Right renal pelvis (tissue), 4 donors: ENCODE data around the gene TSPAN1. TPM values are rescaled to one million over a fixed set of nuclear protein-coding genes. Genes with fewer than 3 reads are reported as not detected.

ENCODE experiments used
- DNase-seq, 4 donors: peaks; one replicate each; pipeline ENCODE4 v3.0.0-alpha.2; 2013; ENCODE audit warnings: low read depth in 4 of 4, low spot score in 3 of 4, missing footprints in 1 of 4
- polyA plus RNA-seq, 4 donors: library from polyadenylated mRNA; unstranded; fragments of 120-200 nt; gene quantifications; one replicate each; pipeline ENCODE4 v1.2.1, GENCODE V29; 2013; ENCODE audit not compliant: insufficient read length in 4 of 4

TSPAN1 gene
- polyA plus RNA-seq, 4 donors: 66.9 to 88.0 (median 82.3) TPM

DNA sequence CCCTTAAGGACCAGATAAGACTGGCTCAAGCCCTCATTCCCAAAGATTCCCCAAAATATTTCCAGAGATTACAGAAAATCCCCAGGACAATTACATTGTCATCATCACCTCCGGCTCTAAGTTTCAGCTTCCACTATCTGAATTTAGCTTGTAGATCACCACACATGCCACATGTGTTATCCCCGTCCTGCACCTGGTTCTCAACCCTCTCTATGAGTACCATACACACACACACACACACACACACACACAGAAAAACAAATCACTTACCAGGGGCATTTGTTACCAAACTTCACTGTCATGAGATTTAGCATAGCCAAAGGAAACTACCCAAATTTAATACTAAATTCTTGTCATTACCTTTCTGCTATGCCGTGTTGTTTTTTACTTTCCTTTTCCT is 15.4 kb upstream of the TSPAN1 start:
- no peak for DNase-seq

DNA sequence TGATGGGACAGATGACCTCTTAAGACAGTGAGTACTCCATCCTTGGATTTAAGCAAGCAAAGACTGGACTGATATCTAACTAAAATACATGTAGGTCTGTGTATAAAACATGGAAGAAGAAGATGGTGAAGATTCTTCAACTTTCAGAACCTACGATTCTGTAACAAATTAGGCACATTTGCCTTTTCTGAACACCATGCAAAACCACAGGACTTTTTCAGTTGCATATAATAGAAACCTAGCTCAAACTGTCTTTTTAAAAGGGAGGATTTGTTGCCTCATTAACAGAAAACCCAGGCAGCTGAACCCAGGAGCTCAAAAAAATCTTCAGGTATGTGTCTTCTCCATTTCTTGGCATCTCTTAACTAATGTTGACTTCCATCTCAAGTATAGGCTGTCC is 14.7 kb upstream of the TSPAN1 start:
- no peak for DNase-seq

DNA sequence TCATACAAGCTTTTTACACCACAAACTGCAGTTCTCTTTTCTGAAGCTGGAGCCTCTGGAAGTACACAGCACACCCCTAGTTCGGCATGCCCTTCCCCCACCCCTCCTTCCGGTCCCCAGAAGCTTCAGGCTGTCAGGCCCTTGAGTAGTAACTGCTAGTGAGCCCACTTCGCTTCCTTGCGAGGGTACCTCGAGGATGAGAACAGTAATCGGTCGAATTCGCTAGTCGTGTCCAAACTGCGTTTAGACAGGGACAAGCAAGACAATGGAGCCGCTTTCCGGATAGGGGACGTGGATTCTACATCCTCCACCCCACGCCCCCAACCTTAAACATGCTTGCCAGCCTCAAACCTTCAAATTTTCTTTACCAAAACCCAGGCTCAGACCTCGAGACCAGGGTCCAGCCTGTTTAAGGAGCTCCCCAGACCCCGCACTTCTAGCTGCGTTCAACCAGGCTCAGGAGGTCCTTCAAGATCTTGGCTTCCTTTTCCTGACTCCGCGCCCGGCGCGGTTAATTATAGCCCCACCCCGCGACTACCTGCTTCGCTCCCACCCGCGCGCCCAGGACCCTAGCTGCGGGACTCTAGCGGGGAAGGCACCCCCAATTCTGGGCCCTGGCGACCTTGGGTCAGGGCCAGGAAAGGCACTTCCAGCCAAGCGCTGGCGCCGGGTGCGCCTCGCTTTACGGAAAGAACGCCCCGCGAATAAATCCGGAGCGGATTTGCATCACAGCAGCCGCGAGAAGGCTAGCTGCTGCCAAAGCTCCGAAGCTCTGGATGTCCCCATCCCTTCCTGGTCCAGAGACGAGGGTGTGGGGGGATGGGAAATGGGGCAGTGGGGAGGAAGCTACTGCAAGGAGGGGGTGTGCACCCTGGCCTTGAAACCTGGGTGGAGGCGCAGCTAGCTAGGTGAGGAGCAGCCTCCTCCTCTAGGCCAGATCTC is 8.1 kb upstream of the TSPAN1 start:
- DNase-seq: no peak

DNA sequence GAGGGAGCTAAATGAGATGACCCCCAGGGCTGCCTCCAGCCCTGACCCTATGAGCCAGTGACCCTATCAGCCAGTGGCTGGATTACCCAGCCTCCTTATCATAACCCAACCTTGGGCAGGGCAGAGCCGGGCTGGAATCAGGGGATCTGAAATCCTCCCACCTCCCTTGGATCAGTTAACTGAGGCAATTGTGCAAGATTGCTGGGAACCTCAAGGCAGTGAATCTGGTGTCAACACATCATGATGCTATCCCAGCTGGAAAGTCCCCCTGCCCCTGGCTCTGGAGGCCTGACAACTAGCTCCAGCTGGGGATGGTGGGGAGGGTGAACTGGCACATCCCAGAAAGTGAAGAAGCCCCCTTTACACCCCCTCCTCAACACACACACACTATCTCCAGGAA is 6.4 kb upstream of the TSPAN1 start:
- DNase-seq: no peak

DNA sequence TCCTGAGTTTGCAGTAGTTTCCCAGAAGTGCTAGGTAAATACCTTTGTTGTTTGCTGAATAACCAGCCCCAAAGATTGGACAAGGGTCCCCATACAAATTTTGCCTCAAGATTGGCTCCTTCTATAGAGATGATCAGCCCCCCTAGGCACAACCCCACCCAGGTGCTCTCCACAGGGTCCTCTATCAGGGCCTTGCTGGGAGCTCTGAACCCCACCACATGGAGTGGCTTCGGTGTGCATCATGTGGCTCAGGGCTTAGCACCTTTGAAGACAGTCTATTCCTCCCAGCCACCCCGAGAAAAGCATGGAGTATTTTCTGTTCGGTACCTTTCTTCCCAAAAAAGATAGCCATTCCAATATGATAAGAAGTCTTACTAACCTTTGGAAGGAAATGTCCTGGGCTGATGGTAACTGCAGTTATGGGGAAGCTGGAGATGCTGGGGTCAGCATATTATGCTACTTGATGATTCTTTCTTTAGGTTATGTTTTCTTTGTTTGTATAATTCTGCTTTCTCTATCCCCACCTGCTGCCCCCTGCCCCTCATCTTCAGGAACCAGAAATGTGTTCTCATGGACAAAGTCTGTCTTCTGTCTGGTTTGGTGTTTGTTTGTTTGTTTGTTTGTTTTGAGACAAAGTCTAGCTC is 5.0 kb upstream of the TSPAN1 start:
- DNase-seq: no peak

DNA sequence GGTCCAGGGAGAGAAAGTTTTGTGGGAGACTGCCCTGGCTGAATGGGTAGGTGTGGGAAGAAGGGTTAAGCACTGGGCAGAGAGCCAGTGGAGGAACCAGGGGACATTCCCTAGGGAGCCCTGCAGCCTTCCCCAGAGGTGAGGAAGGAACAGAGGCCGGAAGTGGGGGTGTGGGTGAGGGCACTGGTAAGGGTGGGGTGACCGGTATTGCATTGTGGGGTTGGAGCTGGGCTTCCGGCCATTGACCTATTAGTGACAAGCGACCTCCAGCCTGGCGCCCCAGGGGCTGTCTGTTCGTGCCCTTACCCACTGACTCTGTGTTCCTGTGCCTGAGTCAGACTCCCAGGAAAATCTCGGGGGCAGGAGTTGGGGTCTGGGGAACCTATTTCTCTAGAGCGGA is 3.5 kb upstream of the TSPAN1 start:
- no peak for DNase-seq

DNA sequence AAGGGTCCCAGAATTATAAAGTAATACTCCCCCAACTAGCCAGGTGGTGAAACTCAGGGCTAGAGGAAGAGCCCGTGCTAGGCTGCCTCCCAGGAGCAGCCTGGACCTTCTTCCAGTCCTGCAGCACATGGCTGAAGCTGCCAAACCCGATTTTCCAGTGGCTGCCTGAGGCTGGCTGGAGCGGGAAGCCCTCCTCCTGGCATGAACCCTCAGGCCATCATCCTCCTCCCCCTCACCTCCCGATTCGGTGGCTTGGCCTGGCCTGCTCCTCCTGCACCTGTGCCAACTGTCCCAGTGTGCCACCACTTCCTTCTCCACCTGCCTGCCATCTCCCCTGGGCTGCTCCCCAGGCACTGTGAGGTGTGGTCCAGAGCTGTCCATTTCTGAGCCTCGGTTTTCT is 3.0 kb upstream of the TSPAN1 start:
- DNase-seq: no peak

DNA sequence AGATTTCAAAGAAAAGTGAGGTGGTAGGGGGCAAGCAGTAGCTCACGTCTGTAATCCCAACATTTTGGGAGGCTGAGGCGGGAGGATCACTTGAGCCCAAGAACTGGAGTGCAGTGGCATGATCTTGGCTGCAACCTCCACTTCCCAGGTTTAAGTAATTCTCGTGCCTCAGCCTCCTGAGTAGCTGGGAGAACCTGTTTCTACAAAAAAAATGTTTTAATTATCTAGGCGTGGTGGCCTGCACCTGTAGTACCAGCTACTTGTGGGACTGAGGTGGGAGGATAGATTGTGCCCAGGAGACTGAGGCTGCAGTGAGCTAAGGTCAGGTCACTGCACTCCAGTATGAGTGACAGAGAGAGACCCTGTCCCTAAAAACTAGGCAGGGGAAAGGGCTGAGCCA is 2.6 kb upstream of the TSPAN1 start:
- no peak for DNase-seq

DNA sequence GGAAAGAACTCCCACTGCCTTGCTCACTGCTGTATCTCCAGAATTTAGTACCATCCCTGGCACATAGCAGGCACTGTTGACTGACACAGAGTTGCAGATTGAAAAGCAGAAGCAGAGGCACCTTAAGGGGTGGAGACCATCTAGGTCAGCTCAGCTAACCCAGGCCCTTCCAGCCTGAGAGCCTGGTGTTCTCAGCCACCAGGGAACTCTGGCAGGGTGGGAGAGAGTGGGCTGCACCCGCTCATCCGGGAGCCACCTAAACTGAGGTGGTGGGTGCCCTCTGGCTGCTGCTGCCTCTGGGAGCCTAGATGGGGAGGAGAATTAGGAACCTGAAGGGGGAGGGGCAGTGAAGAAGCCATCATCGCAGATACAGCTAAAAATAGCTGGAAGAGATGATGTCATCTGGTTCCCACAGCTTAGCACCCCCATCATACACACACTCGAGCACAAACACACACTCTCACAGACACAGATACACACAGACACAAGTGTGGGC is 1.5 kb upstream of the TSPAN1 start:
- no peak for DNase-seq

DNA sequence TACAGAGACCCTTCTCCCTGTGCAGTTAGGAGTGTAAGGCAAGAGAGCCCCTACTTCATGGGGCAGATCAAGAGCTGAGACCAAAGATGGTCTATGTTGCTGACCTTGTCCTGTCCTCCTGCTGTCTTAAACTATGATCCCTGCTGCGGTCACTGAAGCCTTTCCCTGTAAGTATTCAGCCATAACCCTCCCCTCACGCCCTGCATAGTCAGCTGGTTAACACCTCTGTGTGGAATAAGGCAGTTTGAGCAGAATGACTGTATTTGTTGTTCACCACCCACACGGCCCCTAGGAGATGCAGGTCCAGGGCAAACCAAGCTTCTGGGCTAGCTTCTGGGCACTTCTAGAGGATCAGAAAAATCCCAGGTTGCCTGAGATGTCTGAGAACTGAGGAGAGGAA is 356 bp downstream of the TSPAN1 start:
- no peak for DNase-seq

DNA sequence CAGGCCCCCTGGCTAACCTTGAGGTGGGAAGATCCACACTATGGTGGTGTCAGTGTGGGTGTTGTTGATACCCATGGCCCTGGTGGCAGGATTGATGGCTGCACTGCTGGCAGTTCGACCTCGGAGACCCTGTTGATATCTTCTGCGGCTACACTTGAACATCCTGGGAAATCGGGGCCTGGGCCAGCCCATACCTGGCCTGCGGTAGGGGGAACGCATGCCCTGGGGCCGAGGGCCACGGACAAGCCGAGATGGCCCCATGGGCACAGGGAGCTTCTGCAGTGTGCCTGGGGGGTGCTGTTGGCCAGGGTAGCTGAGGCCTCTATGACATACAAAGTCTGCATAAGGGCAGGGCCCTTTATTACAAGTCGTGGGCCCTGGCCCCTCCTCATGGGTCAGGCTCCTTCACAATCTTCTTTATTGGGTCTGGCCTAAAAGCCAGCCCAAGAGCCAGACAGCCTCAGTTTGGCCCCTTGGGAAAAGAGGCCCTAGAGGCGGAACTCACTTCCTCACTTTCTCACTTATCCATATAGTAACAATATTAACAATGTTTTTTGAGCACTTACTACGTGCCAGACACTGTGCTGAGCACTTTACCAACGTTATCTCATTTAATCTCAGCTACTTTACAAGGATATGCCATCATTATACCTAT is 1.5 kb downstream of the TSPAN1 start, which contains the start of gene P3R3URF:
TSS of gene P3R3URF (minus strand) at position 278 of the 655 bp plus-strand sequence. CDS start at position 261, 17 bp downstream.
- no peak for DNase-seq

DNA sequence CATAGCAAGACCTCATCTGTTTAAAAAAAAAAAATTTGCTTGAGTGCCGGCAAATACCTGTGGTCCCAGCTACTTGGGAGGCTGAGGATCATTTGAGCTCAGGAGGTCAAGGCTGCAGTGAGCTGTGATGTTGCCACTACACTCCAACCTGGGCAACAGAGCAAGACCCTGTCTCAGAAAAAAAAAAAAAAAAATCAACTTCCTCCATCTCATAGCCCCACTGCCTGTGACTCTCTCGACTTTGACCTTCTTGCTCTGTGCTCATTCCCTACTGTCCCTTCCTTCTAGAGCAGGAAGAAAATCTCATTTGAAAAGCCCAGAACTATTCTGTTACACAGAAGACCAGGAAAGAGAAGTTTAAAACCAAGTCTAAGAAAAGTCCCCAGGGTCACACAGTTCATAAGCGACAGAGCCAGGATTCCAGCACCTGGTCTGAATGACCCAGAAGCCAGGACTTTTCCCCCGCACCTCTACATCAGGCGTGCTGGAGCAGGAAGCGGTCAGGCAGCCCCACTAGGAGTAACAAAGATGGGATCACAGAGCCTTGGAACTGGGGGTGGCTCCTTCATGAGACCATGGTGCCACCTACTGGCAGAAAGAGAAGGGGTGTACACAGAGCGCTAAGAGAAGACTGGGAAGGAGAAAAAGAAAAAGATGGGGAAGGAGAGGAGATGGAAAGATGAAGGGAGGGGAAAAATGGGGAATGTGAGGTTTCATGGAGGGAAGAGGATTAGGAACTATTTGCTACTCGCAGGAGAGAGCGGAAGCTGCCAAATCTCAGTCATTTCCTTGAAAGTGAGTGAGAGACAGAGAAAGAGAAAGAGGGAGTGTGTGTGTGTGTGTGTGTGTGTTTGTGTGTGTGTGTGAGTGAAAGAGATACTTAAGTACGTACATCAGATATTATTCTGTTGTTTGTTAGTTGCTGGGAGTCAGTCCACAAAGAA is 4.5 kb downstream of the TSPAN1 start:
- peak in 3 of 4 donors; percentile 83 to 86 (median 85) for DNase-seq

DNA sequence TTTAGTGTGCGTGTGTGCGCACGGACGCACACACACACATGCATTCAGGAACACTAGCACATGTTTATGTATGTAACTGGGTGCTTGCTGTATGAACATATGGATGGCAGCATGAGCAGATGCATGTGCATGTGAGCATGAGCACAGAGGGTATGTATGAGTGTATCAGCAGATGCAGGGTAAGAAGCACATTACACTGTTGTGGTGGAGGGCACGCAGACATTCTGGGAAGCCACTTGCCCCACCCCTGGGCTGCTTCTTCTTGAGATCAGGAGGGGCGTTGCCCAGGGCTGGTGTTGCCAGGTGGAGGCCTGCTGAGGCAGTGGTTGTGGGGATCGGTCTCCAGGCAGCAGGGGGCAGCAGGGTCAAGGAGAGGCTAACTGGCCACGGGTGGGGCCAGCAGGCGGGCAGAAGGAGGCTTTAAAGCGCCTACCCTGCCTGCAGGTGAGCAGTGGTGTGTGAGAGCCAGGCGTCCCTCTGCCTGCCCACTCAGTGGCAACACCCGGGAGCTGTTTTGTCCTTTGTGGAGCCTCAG is 5.3 kb downstream of the TSPAN1 start:
- no peak for DNase-seq

DNA sequence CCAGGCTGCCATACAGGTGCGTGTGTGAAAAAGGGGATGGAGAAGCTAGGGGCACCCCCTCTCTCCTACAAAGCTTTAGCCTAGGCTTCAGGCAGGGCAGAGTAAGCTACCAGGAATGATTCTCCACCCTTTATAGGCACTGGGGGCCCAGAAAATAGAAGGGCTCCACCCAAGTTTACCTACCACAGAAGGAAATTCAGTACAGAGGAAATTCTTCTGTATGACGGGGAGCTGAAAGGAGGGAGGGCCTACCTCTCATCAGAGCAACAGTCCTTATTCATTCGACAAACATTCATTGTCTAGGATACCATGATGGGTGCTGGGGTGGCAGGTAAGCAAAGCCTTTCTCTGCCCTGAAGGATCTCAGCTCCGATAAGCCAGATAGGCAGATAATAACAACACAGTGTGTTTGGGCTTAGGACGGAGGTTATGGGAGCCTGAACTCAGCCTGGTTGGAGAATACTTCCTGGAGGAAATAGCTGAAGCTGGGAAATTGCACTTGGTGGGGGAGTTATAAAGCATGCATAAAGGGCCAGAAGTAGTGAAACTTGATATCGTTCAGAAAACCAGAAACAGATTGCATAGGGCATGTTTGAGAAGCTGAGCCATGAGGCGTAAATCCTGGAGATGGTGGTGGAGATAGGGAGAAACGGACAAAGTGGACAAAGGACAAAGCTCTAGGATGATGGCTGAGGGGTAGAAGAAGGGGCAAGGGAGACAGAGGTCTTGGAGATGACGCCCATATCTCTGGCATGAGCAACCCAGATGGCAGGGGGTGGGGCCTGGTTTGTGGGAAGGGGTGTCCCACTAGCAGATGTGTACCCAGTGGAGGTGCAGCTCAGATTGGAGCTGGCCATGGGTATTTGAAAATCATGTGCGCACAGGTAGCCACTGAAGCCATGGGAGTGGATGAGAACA is 6.7 kb downstream of the TSPAN1 start:
- no peak for DNase-seq

DNA sequence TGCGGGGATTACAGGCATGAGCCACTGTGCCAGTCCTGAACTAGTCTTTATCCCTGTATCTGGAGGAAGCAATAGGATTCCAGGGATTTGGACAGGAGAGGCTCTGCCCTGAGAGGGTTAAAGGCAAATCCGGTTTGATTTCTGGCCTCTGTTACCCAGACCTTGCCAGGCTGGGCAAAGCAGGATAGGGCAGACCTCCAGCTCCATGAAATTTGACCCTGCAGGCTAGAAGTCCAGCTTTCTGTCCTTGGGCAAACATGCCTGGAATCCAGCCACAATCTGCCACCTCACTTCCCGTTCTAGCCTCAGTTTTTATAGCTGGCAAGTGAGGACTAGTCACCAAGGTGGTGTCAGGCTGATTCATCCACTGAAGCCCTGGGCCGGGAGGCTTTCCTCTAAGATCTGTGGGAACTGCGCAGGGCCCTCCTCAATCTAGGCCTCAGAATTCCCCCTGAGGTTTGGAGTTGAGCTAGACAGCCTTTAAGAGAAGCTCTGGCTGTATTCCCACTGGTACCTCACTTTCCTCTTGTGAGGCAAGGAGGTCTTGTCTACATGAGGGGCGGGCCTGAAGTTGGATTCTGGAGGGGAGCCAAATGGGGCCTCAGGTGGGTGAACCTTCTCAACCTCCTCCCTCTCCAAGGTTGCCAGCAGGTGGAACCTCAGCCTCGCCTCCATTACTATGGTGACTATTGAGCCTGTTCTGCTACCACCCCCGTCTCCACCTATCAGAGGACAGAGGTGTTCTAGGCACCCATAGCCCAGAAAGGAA is 8.4 kb downstream of the TSPAN1 start:
- no peak for DNase-seq

DNA sequence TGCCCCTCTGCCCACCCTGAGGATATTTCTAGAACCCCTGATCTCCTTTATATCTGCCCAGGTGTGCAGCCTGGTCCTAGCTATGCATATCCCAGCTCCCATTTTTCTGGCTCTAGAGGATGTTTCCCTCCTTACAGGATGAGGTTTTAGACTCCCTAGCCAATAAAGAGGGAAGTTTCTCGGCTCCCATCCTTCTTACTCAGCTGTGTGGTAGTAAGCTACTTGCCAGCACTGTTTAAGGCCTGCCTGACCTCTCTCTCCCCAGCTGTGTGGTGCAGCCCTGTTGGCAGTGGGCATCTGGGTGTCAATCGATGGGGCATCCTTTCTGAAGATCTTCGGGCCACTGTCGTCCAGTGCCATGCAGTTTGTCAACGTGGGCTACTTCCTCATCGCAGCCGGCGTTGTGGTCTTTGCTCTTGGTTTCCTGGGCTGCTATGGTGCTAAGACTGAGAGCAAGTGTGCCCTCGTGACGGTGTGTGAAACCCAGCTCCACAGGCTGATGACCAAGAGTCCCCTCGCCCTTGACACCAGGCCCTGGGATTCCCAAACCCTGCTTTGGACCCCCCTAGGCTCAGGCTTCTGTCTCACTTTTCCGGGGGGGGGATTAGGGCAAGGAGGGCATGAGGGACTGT is 9.2 kb downstream of the TSPAN1 start:
- DNase-seq: no peak

DNA sequence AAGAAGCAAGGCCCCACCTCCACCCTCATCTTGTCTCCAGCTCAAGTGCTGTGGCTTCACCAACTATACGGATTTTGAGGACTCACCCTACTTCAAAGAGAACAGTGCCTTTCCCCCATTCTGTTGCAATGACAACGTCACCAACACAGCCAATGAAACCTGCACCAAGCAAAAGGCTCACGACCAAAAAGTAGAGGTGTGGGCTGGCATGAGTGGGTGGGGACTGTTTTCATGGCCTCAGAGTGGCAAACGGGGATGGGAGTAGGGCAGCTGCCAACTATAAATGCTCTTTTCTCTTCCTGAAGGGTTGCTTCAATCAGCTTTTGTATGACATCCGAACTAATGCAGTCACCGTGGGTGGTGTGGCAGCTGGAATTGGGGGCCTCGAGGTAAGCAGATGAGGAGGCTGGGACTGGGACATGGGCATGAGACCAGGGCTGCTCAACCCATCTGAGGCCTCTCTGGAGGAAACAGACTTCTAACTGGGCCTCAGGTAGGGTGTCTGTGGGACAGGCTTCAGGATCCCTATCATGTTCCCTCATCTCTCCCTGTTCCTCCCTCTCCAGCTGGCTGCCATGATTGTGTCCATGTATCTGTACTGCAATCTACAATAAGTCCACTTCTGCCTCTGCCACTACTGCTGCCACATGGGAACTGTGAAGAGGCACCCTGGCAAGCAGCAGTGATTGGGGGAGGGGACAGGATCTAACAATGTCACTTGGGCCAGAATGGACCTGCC is 10.2 kb downstream of the TSPAN1 start:
- DNase-seq: no peak
